ENCODE results near the gene MYL9.

Gene MYL9

GRCh38 chr20:36525620-36526365, 15.5 kb upstream of the MYL9 start:
- DNase-seq (ENCODE audit: low read depth in 2 of 2) = no peak

- no peak for DNase-seq (ENCODE audit: low read depth in 2 of 2)
Measured at GRCh38 chr20:36526521-36527011, 14.8 kb upstream of the MYL9 start.

GRCh38 chr20:36527331-36528125, 13.8 kb upstream of the MYL9 start:
- no peak for DNase-seq (ENCODE audit: low read depth in 2 of 2)

- DNase-seq (ENCODE audit: low read depth in 2 of 2) = no peak
Measured at GRCh38 chr20:36528176-36528874, 13.0 kb upstream of the MYL9 start.

GRCh38 chr20:36528875-36529417, 12.4 kb upstream of the MYL9 start:
- no peak for DNase-seq (ENCODE audit: low read depth in 2 of 2)

GRCh38 chr20:36532388-36532787, 8.9 kb upstream of the MYL9 start:
- no peak for DNase-seq (ENCODE audit: low read depth in 2 of 2)

- no peak for DNase-seq (ENCODE audit: low read depth in 2 of 2)
Measured at GRCh38 chr20:36532822-36533221, 8.5 kb upstream of the MYL9 start.

GRCh38 chr20:36538026-36538722, 3.1 kb upstream of the MYL9 start:
- no peak for DNase-seq (ENCODE audit: low read depth in 2 of 2)

- DNase-seq (ENCODE audit: low read depth in 2 of 2) = no peak
Measured at GRCh38 chr20:36540551-36541211, 638 bp upstream of the MYL9 start.

GRCh38 chr20:36541768-36542488, 609 bp downstream of the MYL9 start:
- no peak for DNase-seq (ENCODE audit: low read depth in 2 of 2)

- no peak for DNase-seq (ENCODE audit: low read depth in 2 of 2)
Measured at GRCh38 chr20:36542516-36543183, 1.3 kb downstream of the MYL9 start.

- no peak for DNase-seq (ENCODE audit: low read depth in 2 of 2)
Measured at GRCh38 chr20:36543184-36544133, 2.1 kb downstream of the MYL9 start.

GRCh38 chr20:36544134-36545018, 3.1 kb downstream of the MYL9 start:
- no peak for DNase-seq (ENCODE audit: low read depth in 2 of 2)

- DNase-seq (ENCODE audit: low read depth in 2 of 2) = no peak
Measured at GRCh38 chr20:36546111-36546736, 4.9 kb downstream of the MYL9 start.

GRCh38 chr20:36547186-36548005, 6.1 kb downstream of the MYL9 start:
- DNase-seq (ENCODE audit: low read depth in 2 of 2) = no peak

GRCh38 chr20:36548006-36548315, 6.6 kb downstream of the MYL9 start:
- no peak for DNase-seq (ENCODE audit: low read depth in 2 of 2)

All from stimulated activated CD4-positive, alpha-beta T cell treated with anti-CD3 and anti-CD28 coated beads, Interleukin-15, amount 100 ng/mL, for 48 hours (primary cell).